ENCODE data around the gene MTMR6. TPM values are rescaled to one million over a fixed set of nuclear protein-coding genes. Genes with fewer than 3 reads are reported as not detected.

Gene MTMR6
- polyA plus RNA-seq, 1 donor (not counting 4 experiments of a cell fraction or from before 2014, with no cell fraction given): 20.3 TPM

GRCh38 chr13:25203127-25203740 is 84.1 kb downstream of the MTMR6 start:
- Histone ChIP-seq H2AFZ (ENCODE audit: control insufficient read depth, low read length) (no peak overlapping the region), H3K9me3 (ENCODE audit: control insufficient read depth, low read depth, low read length) (no peaks in the 10 kb centered on the region), H3K27me3 (ENCODE audit: control insufficient read depth, extremely low read depth, insufficient read depth, low read length) (no peaks in the 10 kb centered on the region), H3K27ac (ENCODE audit: control insufficient read depth, insufficient read depth, low read length) (no peak overlapping the region), H3K9me1 (ENCODE audit: control insufficient read depth, extremely low read depth, insufficient read depth, low read length) (no peaks in the 10 kb centered on the region), H3K4me2 (ENCODE audit: control insufficient read depth, extremely low read depth, insufficient read depth, low read depth, low read length) (no peak overlapping the region), H3K9ac (ENCODE audit: control insufficient read depth, extremely low read depth, insufficient read depth, low read length) (no peak overlapping the region), H4K20me1 (ENCODE audit: control insufficient read depth, extremely low read depth, insufficient read depth, low read length) (no peaks in the 10 kb centered on the region), H3K4me1 (ENCODE audit: control insufficient read depth, extremely low read depth, insufficient read depth, low read length) (no peaks in the 10 kb centered on the region), H3K79me2 (ENCODE audit: control insufficient read depth, insufficient read depth, low read length) (no peaks in the 10 kb centered on the region), H3K36me3 (ENCODE audit: control insufficient read depth in 2 of 2, extremely low read depth in 1 of 2, insufficient read depth in 2 of 2, low read length in 2 of 2) (no peaks in the 10 kb centered on the region), H3K4me3 (ENCODE audit: control insufficient read depth in 2 of 3, extremely low read depth in 1 of 3, insufficient read depth in 2 of 3, low read depth in 1 of 3, low read length in 3 of 3) (no peak overlapping the region)
- TF ChIP-seq CTCF (optimal IDR thresholded peaks at IDR 0.05 in 1 of 3, IDR thresholded peaks at IDR 0.05 in 1 of 3, conservative IDR thresholded peaks at IDR 0.05 in 1 of 3; ENCODE audit: extremely low read depth in 1 of 3, insufficient read depth in 2 of 3, low read length in 3 of 3): no peak
- TF ChIP-seq EZH2 (IDR thresholded peaks at IDR 0.05; ENCODE audit: low read length): no peak
- no peak for FAIRE-seq
- no peak for DNase-seq (ENCODE audit: low read depth, low spot score)
- dilution Hi-C loops (cut with MboI; ENCODE audit: extremely low pct_ligation_motif_present, low sequenced_read_pairs): no loop called here

- TF ChIP-seq CTCF (optimal IDR thresholded peaks at IDR 0.05 in 1 of 3, IDR thresholded peaks at IDR 0.05 in 1 of 3, conservative IDR thresholded peaks at IDR 0.05 in 1 of 3; ENCODE audit: extremely low read depth in 1 of 3, insufficient read depth in 2 of 3, low read length in 3 of 3) (no peak), EZH2 (IDR thresholded peaks at IDR 0.05; ENCODE audit: low read length) (no peak)
- no peaks in the 10 kb centered on the region for H4K20me1 ChIP-seq (ENCODE audit: control insufficient read depth, extremely low read depth, insufficient read depth, low read length)
- no peak overlapping the region for H2AFZ ChIP-seq (ENCODE audit: control insufficient read depth, low read length)
- no peak overlapping the region for H3K4me2 ChIP-seq (ENCODE audit: control insufficient read depth, extremely low read depth, insufficient read depth, low read depth, low read length)
- no peaks in the 10 kb centered on the region for H3K4me1 ChIP-seq (ENCODE audit: control insufficient read depth, extremely low read depth, insufficient read depth, low read length)
- H3K9me3 ChIP-seq (ENCODE audit: control insufficient read depth, low read depth, low read length): no peaks in the 10 kb centered on the region
- H3K79me2 ChIP-seq (ENCODE audit: control insufficient read depth, insufficient read depth, low read length): no peaks in the 10 kb centered on the region
- DNase-seq (ENCODE audit: low read depth, low spot score) (no peak), FAIRE-seq (no peak)
- H3K9ac ChIP-seq (ENCODE audit: control insufficient read depth, extremely low read depth, insufficient read depth, low read length): no peak overlapping the region
- H3K27me3 ChIP-seq (ENCODE audit: control insufficient read depth, extremely low read depth, insufficient read depth, low read length): peaks cover 4% of the 10 kb centered on the region
- H3K27ac ChIP-seq (ENCODE audit: control insufficient read depth, insufficient read depth, low read length): no peak overlapping the region
- no peaks in the 10 kb centered on the region for H3K36me3 ChIP-seq (ENCODE audit: control insufficient read depth in 2 of 2, extremely low read depth in 1 of 2, insufficient read depth in 2 of 2, low read length in 2 of 2)
- dilution Hi-C loops (cut with MboI; ENCODE audit: extremely low pct_ligation_motif_present, low sequenced_read_pairs): no loop called here
- no peak overlapping the region for H3K4me3 ChIP-seq (ENCODE audit: control insufficient read depth in 2 of 3, extremely low read depth in 1 of 3, insufficient read depth in 2 of 3, low read depth in 1 of 3, low read length in 3 of 3)
- H3K9me1 ChIP-seq (ENCODE audit: control insufficient read depth, extremely low read depth, insufficient read depth, low read length): no peaks in the 10 kb centered on the region
Observed at GRCh38 chr13:25200783-25201182, 86.5 kb downstream of the MTMR6 start.
